HG03175 (cell line): Measurements from ENCODE around the gene DICER1.

Experiments used
- ATAC-seq: cut with Tn5 transposase; IDR thresholded peaks from one replicate; pipeline ENCODE4 v1.9.1; 2021; ENCODE audit warnings: mild to moderate bottlenecking, moderate library complexity; ENCODE audit not compliant: unreplicated experiment

Gene DICER1

GRCh38 chr14:95062220-95062619 lies 95.1 kb downstream of the DICER1 start:
- no peak for ATAC-seq

DNA sequence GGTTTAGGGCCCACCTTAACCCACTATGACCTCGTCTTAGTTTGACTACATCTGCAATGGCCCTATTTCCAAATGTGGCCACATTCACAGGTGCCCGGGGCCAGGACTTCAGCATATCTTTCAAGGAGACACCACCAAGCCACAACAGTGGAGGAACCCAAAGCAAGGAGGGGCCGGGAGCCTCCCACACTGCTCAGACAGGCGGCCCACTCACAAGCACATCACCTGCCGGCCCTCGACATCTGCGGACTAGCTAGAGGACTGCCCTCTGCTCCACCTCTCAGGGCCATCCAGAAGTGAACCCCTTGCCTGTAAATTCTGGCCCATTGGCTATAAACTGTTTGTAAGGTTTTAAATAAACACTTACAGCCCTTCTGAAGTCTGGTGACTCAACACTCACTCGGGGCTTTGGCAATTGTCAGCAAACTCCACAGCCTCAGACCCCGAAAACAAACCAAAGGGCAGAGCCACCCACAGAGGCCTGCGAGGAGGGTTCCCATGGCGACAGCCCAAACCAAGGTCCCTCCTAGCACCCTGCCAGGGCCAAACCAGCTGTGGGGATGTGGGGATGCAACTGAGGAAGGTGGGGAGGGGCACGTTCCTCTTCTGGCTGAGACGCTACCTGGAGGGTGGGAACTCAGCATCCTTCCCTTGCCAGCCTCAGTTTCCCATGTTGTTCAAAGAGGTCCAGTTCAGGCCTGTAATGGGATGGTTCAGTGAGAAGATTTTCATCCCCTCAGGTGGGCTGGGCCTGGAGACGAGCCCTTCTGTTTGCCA lies 95.8 kb downstream of the DICER1 start:
- ATAC-seq, result no peak

- no peak for ATAC-seq
These were observed 98.2 kb downstream of the DICER1 start for GRCh38 chr14:95059126-95059525.

DNA sequence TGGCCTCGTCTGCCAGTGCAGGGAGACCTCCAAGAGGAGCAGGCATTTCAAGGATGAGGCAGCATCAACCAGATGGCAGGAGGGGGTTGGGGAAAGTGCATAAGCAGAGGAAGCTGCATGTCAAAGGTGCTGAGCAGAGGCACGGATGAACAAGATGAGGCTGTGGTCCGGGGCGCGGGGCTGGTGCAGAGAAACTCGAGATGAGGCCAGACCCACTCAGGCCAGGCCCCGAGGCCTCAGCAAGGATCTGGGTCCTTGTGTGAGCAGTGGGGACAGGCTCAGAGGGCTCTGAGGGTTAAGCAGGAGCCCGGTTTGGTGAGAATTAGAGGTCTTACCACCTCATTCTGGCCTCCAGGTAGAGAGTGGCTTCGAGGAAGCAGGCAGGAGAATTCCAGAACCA lies 98.8 kb downstream of the DICER1 start:
- ATAC-seq, result no peak

DNA sequence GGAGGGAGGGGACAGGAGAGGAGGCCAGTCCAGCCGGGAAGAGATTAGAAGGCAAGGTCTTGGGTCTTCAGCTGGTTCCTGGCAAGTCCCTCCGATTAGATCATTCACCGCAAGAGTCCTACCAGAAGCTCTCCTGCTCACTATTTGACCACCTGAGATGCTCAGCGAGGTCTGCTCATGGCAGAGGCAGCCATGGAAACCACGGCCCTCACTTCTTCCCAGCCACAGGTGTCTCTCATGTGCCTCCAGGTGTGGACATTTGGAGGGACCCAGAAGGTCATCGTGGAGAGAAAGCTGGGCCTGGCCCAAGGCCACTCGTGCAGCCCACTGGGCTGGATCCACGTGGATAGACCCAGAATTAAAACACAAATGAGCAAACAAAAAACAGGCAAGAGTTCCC lies 99.5 kb downstream of the DICER1 start:
- no peak for ATAC-seq

DNA sequence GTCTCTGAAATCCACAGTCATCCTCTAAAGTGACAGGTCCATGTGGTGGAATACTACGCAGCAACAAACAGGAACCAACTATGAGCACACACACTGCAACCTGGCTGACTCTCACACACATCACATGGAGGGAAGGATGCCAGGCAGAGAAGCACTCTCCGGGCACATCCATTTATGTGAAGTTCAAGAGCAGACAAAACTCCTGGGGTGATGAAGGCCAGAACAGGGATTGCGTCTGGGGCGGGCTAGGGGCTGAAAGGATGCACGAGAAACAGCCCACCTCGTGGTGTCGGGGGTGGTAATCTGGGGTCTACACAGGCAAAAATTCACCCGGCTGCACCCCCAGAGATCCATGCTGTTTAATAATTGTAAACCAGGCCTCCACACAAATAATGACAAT lies 100.2 kb downstream of the DICER1 start:
- no peak for ATAC-seq

- ATAC-seq, result no peak
These were observed 100.9 kb downstream of the DICER1 start for GRCh38 chr14:95056476-95056875.

- no peak for ATAC-seq
These were observed 102.0 kb downstream of the DICER1 start for GRCh38 chr14:95055318-95055717.

DNA sequence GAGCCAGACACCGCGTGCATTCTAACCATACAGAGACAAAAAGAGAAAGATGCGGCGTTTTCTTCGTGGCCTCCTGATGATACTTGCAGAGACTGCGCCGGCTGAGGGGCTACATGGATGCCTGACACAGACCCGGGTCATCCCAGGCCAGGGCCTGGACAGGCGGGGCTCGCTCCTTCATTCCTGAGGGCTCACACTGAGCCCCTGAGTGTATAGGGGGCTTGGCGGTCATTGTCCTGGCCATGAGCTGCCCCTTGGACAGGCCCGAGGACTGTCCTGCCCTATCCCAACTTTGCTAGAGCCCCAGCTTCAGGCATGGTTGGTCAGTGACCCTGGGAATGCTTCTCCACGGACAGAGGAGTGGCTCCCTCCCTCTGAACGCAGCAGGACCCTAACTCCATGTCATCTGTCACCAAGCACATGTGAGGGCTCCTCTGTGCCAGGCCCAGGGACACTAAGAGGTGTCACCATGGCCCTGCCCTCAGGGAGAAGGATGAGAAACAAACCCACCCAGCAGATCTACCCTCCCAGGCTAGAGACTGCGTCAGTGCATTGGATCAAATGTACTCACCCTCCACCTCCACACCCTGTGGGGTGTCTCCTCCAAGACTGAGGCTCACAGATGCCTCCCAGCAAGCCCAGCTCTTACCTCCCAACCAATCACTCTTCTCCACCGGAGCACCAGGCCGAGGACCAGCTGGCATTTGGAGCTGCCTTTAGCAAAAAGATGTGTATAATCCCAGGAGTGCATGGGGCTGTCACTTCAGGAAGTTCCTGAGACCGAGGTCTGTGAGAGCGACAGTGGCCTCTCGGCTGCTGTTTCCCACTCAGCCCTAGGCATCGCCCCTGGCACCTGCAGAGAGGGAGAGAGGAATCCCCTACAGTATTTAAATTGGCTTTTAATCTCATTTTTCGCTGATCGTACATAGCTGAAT lies 102.7 kb downstream of the DICER1 start:
- ATAC-seq, result no peak

DNA sequence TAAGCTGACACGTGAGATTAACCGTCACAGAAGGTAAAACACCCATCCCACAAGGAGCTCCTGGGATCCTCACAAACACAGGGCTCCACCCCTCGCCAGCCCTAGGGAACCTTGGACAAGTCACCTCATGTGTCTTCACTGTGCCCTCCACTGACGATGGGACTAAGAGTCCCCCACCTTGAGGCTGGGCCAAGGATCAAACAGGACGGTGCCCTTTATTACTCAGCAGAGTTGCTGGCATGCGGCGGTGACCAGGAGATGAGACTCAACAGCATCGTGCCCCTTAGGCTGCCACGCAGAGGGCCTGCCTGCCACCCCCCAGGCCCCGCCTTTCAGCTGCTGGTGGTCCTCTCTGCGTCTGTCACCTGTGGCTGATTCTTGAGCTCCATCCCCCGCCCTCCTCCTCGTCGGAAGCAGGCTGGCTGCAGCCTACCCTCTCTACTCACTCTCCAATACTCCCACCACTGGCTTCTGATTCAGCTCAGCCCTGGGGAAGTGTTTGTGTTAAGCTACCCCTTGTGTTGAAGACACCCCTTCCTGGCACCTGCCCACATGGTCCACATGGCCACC lies 105.2 kb downstream of the DICER1 start:
- ATAC-seq, result no peak

DNA sequence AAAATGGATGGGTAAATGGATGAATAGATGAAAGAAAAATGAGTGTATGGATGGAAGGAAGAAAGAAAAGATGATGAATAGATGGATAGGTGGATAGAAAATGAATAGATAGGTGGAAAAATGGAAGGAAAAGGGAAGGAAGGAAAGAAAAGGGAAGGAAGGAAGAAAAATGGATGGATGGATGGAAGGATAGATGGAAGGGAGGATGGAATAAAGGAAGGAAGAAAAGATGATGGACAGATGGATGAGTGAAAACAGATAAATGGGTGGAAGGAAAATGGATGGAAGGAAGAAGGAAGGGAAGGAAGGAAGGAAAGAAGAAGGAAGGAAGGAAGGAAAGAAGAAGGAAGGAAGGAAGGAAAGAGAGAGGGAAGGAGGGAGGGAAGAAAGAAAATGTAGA lies 107.4 kb downstream of the DICER1 start:
- ATAC-seq, result no peak

DNA sequence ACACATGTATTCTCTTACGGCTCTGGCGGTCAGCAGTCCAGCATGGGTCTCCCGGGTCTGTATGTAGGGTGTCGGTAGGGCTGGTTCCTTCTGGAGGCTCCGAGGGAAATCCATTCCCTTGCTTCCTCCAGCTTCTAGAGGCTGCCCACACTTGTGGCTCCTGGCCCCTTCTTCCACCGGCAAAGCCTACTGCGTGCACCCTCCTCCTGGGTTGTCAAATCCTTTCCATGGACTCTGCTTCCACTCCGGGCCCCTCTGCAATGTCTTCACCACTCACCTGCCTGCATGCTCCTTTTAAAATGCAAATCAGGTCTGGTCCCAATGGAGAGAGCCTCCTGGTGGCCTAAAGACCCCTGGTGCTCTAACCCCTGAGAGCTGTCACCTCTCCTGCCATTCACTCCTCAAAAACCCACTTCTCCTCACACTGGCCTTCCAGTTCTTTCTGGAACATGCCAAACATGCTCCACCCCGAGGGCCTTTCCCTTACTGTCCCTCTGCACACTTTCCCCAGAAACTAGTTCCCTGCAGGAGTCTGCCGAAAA lies 108.5 kb downstream of the DICER1 start:
- ATAC-seq, result no peak

DNA sequence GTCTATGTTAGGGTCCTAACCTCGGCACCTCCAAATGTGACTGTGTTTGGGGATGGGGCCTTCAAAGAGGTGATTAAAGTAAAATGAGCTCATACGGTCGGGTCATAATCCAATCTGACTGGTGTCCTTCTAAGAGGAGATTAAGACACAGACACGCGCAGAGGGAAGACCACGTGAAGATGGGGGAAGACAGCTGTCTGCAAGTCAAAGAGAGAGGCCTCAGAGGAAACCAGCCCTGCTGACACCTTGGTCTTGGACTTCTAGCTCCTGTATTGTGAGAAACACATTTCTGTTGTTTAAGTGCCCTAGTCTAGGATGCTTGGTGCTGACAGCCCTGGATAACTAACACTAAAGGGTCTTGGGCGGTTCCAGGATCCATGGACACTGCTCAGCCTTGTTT lies 109.6 kb downstream of the DICER1 start:
- ATAC-seq, result no peak

- ATAC-seq, result no peak
These were observed 110.3 kb downstream of the DICER1 start for GRCh38 chr14:95046711-95047681.

- ATAC-seq, result no peak
These were observed 111.4 kb downstream of the DICER1 start for GRCh38 chr14:95045836-95046430.

- no peak for ATAC-seq
These were observed 112.1 kb downstream of the DICER1 start for GRCh38 chr14:95045106-95045701.

GRCh38 chr14:95044463-95045105 lies 112.7 kb downstream of the DICER1 start:
- no peak for ATAC-seq

- ATAC-seq, result no peak
These were observed 113.4 kb downstream of the DICER1 start for GRCh38 chr14:95043732-95044462.
